Aorta (tissue), 5 donors: Measurements from ENCODE around the gene KCNMA1. TPM values are rescaled to one million over a fixed set of nuclear protein-coding genes. Genes with fewer than 3 reads are reported as not detected.
A peak's percentile ranks its signal among the peaks of the same experiment; 100 is the strongest.
"Not testable (repeated sequence)": the region's sequence is repeated elsewhere in the genome, so short reads cannot be mapped to it uniquely, and the experiment has no call there.

Experiments
- ATAC-seq: fragments of 200-7000 bp; cut with Tn5 transposase; one replicate; pipeline ENCODE4 v1.9.1; 2022; ENCODE audit warnings: moderate library complexity; ENCODE audit not compliant: low FRiP score
- DNase-seq, 2 donors: peaks; one replicate each; pipeline ENCODE4 v3.0.0-alpha.2; 2020
- H3K27ac ChIP-seq, 2 donors: one replicate each; pipeline ENCODE4 v1.5.1; 2013; ENCODE audit warnings: low read length in 2 of 2, mild to moderate bottlenecking in 2 of 2, moderate library complexity in 2 of 2, control low read depth in 1 of 2, inconsistent platforms in 1 of 2, low read depth in 1 of 2
- H3K27me3 ChIP-seq, 2 donors: one replicate each; pipeline ENCODE4 v1.6.1; 2013; ENCODE audit warnings: control low read depth in 1 of 2, low read length in 1 of 2, mild to moderate bottlenecking in 1 of 2, moderate library complexity in 1 of 2; ENCODE audit not compliant: insufficient read depth in 2 of 2, control insufficient read depth in 1 of 2
- H3K36me3 ChIP-seq, 2 donors: one replicate each; pipeline ENCODE4 v1.6.1; 2013; ENCODE audit warnings: control low read depth in 1 of 2, low read length in 1 of 2, mild to moderate bottlenecking in 1 of 2; ENCODE audit not compliant: insufficient read depth in 2 of 2, control insufficient read depth in 1 of 2
- H3K4me1 ChIP-seq, 2 donors: one replicate each; pipeline ENCODE4 v1.6.1; 2013; ENCODE audit warnings: low read length in 2 of 2, control low read depth in 1 of 2, mild to moderate bottlenecking in 1 of 2, moderate library complexity in 1 of 2; ENCODE audit not compliant: insufficient read depth in 2 of 2, control insufficient read depth in 1 of 2
- H3K4me3 ChIP-seq, 2 donors: one replicate each; pipeline ENCODE4 v1.5.1; 2013; ENCODE audit warnings: low read length in 2 of 2, control low read depth in 1 of 2, mild to moderate bottlenecking in 1 of 2
- H3K9me3 ChIP-seq: one replicate; pipeline ENCODE4 v1.6.1; 2013; ENCODE audit warnings: mild to moderate bottlenecking, low read length; ENCODE audit not compliant: control insufficient read depth
- WGBS, 2 donors: extraction: QIAGEN DNeasy Blood & Tissue Kit; methylation state at CpG; one replicate each; pipeline ENCODE4 v1.1.7; 2013; 5-methylcytosine and 5-hydroxymethylcytosine counted together
- intact Hi-C, 2 donors: fragments of 100-400 bp; cut with DNase I; formaldehyde crosslinking; loops; one replicate each; pipeline versions ENCODE4 v1.14.2 to v1.15.0; 2022
- polyA plus RNA-seq, 2 donors: library from polyadenylated mRNA; stranded (reverse); fragments of 200-250 nt; gene quantifications; one replicate each; pipeline ENCODE4 v1.2.3, GENCODE V29; 2013
- total RNA-seq, 2 donors: library from RNA; stranded (reverse); fragmentation: NEBNext Ultra II Directional; extraction: Animal tissue kit (Norgen Biotek cat#: 25700); gene quantifications; one replicate each; pipeline ENCODE4 v1.2.1, GENCODE V29; 2021
- donor health status: healthy with polysubstance abuse.
- donor health status: Bipolar disorder and iron deficiency.
- donor health status: DM: no; HTN: no; CAD: no.
- donor health status: DM: no; HTN: no; CAD: no.
- donor health status: DM: yes; HTN: yes; CAD: no.

The KCNMA1 gene
- total and polyA plus RNA-seq, 4 donors: 36.8 to 163 (median 125) TPM

DNA sequence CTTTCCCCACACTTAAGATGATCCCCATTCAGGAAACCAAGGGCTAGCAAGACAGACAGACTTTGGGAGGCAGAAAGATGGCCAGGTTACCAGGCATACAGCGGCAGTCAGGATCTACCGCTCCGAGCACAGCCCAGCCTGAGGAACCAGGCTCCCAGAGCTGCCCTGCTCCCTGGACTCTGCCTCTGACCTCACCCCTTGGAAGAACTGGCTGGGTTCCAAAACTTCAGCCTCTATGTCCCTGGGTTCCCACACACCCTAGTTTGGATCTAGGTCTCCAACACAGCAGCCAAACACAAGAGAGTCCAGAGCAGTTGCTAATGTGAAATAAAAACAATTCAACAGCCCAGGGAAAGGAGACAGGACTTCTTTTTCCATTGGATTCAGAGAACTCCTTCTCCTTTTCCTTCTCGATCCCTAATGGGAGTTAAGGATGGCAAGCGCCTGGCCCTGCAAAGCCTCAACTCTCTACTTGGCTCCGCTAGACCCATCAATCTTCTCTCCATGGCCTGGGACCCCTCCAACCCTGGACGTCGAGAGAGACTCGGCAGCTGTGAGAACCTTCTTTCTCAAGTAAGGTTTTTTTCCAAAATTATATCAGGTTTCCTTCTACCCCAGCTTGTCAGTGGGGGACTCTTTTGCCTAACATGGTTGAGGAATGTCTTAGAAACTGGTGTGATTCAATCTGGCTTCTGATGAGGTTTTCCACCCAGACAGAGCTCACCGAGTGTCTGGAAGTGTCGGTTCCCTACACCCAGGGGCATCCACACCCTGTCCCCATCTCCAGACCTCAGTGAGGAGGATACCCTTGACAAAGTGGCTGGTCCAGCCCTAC lies 219.6 kb downstream of the KCNMA1 start:
- intact Hi-C loops: loop anchor here (2.0 to 5.0 kb wide), 3 partner anchors 25 to 139 kb away; no protein-coding TSS in a partner anchor
- WGBS, 2 donors: 6 to 7% methylated on average over 11 of the region's 11 CpGs
- Histone ChIP-seq H3K4me1 (peaks cover 7 to 25% of the 10 kb centered on the region in 2 donors), H3K27me3 (no peaks in the 10 kb centered on the region), H3K27ac (peak overlapping the region; percentile 92 to 100), H3K36me3 (no peaks in the 10 kb centered on the region), H3K4me3 (no peak overlapping the region), H3K9me3 (no peaks in the 10 kb centered on the region)
- peak; percentile 83 for ATAC-seq
- peak; percentile 82 to 84 for DNase-seq

DNA sequence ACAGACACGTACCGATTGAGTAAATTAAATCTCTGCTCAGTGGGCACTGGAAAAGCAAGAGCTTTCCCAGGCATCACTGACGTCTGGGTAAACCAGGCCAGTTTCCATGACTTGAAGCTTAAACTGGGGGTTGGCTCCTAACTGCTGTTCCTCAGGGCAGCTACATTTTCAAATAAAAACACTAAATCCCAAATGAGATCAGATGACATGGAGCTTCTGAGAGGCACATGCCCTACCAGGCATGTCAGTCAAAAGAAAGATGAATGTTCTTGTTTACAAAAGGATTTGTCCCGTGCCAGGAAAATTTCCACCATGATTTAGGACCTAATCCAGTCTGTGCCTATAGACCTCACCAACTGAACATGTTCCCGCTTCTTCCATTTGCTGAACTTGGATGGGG lies 220.2 kb downstream of the KCNMA1 start:
- DNase-seq (no peak), ATAC-seq (peak; percentile 55)
- Histone ChIP-seq H3K9me3 (no peaks in the 10 kb centered on the region), H3K36me3 (no peaks in the 10 kb centered on the region), H3K4me1 (peaks cover 7 to 22% of the 10 kb centered on the region in 2 donors), H3K27me3 (no peaks in the 10 kb centered on the region), H3K27ac (peak overlapping the region; percentile 92 to 100), H3K4me3 (no peak overlapping the region)
- WGBS, 2 donors: 5 to 7% methylated on average over 5 of the region's 5 CpGs
- intact Hi-C loops: loop anchor here in 1 of 2 donors (2.0 to 5.0 kb wide), 2 partner anchors 25 to 140 kb away; no protein-coding TSS in a partner anchor

DNA sequence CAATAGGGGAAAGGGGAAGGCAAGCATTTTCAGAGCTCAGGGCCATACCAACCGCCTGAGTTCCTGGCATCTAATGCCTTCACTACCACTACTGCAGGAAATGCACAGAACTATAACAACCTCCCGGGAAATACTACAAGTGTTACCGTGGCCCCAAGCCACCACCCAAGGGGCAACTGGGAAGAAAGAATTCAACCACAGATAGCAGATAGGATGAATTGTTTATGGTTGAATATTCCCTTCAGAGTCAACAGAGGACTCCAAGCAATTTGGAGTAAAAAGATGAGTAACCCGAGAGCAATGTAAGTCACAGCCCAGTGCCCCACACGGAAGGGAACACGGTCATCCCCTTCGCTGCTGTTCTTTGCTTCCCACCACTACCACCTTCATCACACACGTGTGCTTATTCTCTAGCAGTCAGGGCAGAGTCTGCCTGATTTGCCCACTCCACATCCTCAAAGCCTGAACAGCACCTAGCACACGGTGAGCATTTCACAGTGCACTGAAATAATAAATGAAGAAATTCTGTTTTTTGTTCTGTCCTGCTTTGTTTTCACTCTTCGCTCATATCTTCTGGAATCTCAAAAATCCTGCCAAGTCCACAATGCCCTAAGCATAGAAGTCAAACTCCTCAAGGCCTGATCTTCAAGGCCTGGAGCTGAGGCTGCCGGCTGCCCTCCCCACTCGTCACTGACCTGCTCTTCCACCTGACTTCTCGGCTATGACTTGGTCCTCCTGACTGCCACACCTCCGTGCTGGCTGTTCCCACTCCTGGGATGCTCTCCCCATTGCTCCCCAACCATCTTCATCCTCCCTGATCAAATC lies 221.1 kb downstream of the KCNMA1 start:
- intact Hi-C loops: loop anchor here (1.0 to 5.0 kb wide), 3 partner anchors 23 to 141 kb away; no protein-coding TSS in a partner anchor
- WGBS, 2 donors: 5 to 8% methylated on average over 14 of the region's 14 CpGs

DNA sequence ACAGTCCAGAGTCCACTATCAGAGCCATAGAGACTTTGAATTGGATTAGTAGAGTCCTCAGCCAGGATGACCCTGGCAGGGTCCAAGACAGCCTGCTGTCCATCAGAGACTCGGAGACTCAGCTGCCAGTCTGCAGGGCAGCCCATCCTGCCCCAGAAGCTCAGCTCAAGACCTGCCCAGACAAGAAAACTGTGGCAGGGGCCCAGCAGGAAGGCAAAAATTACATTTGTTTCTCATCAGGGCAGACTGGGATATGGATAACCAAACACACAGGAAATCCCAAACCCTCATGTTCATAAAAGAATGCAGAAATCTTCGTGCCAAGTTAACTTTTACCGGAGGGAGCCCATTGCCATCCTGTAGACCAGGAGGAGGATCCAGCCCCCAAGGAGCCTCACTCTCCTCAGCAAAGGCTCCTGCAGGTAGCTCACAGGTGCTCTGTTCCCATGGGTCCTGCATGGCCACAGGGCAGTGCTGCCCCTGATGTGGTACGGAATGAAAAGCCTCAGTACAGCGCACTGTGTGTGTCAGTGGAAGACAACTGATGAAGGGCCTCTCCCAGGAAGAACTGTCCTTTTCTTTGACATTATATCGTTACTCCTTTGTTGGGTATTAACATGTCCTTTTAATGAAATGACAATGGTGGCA lies 222.2 kb downstream of the KCNMA1 start:
- no peaks in the 10 kb centered on the region for H3K27me3 ChIP-seq
- intact Hi-C loops: loop anchor here in 1 of 2 donors (5.0 kb wide), 1 partner anchor 142 kb away; no protein-coding TSS in a partner anchor

More for the DNA sequence above, 221.1 kb downstream of the KCNMA1 start:
- no peak for ATAC-seq
- Histone ChIP-seq H3K4me1 (peaks cover 11 to 18% of the 10 kb centered on the region in 2 donors), H3K36me3 (no peaks in the 10 kb centered on the region), H3K9me3 (no peaks in the 10 kb centered on the region), H3K4me3 (no peak overlapping the region), H3K27me3 (no peaks in the 10 kb centered on the region), H3K27ac (peak overlapping the region; percentile 96 to 100)
- peak in 1 of 2 donors; percentile 76 for DNase-seq

DNA sequence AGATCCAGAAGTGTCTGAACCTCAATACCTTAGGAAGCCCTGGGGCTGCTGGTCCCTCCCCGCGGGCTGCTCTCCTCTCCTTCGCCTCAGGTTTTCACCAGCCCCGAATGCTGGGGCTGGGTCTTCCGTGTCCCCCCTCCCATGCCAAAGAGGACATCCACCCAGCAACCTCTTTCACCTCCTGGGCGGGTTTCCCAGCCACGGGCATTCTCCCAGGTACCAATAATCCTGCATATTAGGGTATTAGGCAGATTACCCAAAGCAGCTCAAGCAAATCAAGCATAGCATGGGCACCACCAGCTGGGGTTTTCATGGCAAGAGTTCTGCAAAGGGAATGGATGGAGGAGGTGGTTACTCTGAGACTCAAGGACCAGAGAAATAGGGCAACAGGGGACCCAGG lies 224.4 kb downstream of the KCNMA1 start:
- H3K4me1 ChIP-seq: peaks cover 4% of the 10 kb centered on the region in 2 donors
- ATAC-seq (no peak), DNase-seq (no peak)
- no peaks in the 10 kb centered on the region for H3K9me3 ChIP-seq
- no peaks in the 10 kb centered on the region for H3K36me3 ChIP-seq
- intact Hi-C loops: no loop called here
- 82 to 90% methylated on average over 7 of the region's 7 CpGs for WGBS, 2 donors
- H3K4me3 ChIP-seq: no peak overlapping the region
- no peaks in the 10 kb centered on the region for H3K27me3 ChIP-seq
- H3K27ac ChIP-seq: peak overlapping the region in 1 of 2 donors; percentile 36

More for the DNA sequence above, 222.2 kb downstream of the KCNMA1 start:
- DNase-seq: no peak
- H3K4me3 ChIP-seq: no peak overlapping the region
- WGBS, 2 donors: 49 to 57% methylated on average over 6 of the region's 6 CpGs
- H3K36me3 ChIP-seq: no peaks in the 10 kb centered on the region
- H3K9me3 ChIP-seq: no peaks in the 10 kb centered on the region
- peak overlapping the region; percentile 96 to 98 for H3K27ac ChIP-seq
- peaks cover 11 to 13% of the 10 kb centered on the region in 2 donors for H3K4me1 ChIP-seq
- no peak for ATAC-seq

DNA sequence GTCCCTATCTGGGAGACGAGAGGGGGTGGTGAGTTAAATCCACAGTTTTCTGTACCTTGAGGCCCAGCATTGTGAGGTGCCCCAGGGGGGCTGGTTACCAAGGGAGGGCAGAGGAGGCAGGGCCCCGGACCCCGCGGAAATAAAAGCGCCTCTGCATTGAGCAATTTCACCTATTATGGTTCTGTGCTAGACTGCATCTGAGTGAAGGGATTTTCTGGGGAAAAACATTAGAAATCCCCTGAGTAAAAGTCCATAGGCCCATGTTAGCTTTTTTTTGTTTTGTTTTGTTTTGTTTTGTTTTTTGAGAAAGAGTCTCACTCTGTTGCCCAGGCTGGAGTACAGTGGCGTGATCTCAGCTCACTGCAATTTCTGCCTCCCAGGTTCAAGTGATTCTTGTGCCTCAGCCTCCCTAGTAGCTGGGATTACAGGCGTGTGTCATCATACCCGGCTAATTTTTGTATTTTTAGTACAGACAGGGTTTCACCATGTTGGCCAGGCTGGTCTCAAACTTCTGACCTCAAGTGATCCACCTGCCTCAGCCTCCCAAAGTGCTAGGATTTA lies 225.0 kb downstream of the KCNMA1 start:
- H3K4me3 ChIP-seq, H3K9me3 ChIP-seq, H3K27me3 ChIP-seq, H3K36me3 ChIP-seq, ATAC-seq, intact Hi-C loops, DNase-seq, H3K4me1 ChIP-seq: not testable (repeated sequence)
- 71% methylated on average over 8 of the region's 8 CpGs for WGBS, 2 donors
- H3K27ac ChIP-seq: peak overlapping the region in 1 of 2 donors; percentile 20

DNA sequence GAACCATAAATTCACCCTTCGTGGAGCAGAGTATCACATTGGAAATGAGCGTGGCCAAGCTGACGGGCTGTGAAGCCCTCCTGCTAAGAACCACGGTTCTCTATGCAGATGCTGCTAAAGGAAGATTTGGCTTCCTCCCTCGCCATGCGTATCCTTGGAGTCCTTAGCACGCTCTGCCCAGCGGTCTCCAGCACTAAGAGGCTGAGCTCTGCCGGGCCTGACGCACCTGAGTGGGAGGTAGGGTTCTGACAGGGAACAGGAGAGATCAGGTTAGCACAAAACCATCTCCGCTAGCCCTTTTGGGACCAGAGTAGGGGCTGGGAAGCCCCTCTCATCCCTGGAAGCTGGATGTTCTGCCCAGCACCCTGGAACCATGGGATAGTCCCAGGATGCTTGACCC lies 225.8 kb downstream of the KCNMA1 start:
- Histone ChIP-seq H3K9me3 (no peaks in the 10 kb centered on the region), H3K27ac (peak overlapping the region in 1 of 2 donors; percentile 6), H3K27me3 (no peaks in the 10 kb centered on the region), H3K4me1 (peaks cover 0 to 8% of the 10 kb centered on the region in 2 donors), H3K4me3 (no peak overlapping the region), H3K36me3 (no peaks in the 10 kb centered on the region)
- 91 to 95% methylated on average over 11 of the region's 11 CpGs for WGBS, 2 donors
- no peak for DNase-seq
- intact Hi-C loops: no loop called here
- no peak for ATAC-seq

DNA sequence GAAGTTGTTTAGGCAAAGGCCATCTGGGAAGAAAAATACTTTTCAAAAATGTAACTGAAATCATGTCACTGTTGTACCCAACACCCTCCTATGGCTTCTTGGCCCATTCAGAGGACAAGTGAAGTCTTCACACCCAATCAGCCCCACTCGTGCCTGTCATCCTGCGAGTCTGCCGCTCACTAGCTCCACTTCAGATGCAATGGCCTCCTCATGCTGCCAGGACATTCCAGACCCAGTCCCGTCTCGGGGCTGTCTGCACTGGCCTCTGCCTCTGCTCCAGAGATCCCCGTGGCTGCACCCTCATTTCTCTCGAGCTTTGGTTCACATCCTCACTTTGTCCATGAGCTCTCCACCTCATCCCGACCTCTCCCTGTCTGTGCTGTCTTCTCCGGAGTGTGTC lies 227.1 kb downstream of the KCNMA1 start:
- Histone ChIP-seq H3K27ac (no peak overlapping the region), H3K36me3 (no peaks in the 10 kb centered on the region), H3K27me3 (no peaks in the 10 kb centered on the region), H3K9me3 (no peaks in the 10 kb centered on the region), H3K4me1 (peaks cover 0 to 8% of the 10 kb centered on the region in 2 donors), H3K4me3 (no peak overlapping the region)
- intact Hi-C loops: no loop called here
- DNase-seq: no peak
- 29 to 30% methylated on average over 9 of the region's 9 CpGs for WGBS, 2 donors
- ATAC-seq: no peak
